ENCODE data around the gene PROSER1. TPM values are rescaled to one million over a fixed set of nuclear protein-coding genes. Genes with fewer than 3 reads are reported as not detected.
"Not testable (repeated sequence)": the region's sequence is repeated elsewhere in the genome, so short reads cannot be mapped to it uniquely, and the experiment has no call there.

PROSER1 gene
- total RNA-seq, 2 experiments from 2014 or later = 64.8 to 75.4 TPM

GRCh38 chr13:39032150-39032549, 5.7 kb downstream of the PROSER1 start:
- Mint-ChIP-seq H3K27me3 (no peaks in the 10 kb centered on the region), H3K9me3 (ENCODE audit: low read depth) (no peaks in the 10 kb centered on the region), H3K27ac (no peak overlapping the region), H3K4me3 (no peak overlapping the region), H3K36me3 (ENCODE audit: low read depth) (peaks cover 21% of the 10 kb centered on the region), H3K4me1 (peaks cover 34% of the 10 kb centered on the region)
- intact Hi-C loops (cut with DNase I, micrococcal nuclease) = loop anchor here in 1 of 2 experiments (10.0 kb wide), 1 partner anchor 1743 kb away; the partner anchor contains the start of gene MRPS31
- ATAC-seq (no peak), DNase-seq (no peak)
- ChIA-PET POLR2A (no interaction called here), CTCF (interaction anchor here (0.6 kb wide), 1 partner anchor 178 kb away, joined by 3 read pairs; no protein-coding TSS in a partner anchor)

GRCh38 chr13:39025433-39025839, 12.5 kb downstream of the PROSER1 start:
- H3K27me3 Mint-ChIP-seq = no peaks in the 10 kb centered on the region
- intact Hi-C loops (cut with DNase I, micrococcal nuclease) = no loop called here
- no peaks in the 10 kb centered on the region for H3K4me1 Mint-ChIP-seq
- no peaks in the 10 kb centered on the region for H3K9me3 Mint-ChIP-seq (ENCODE audit: low read depth)
- no peak for ATAC-seq
- ChIA-PET POLR2A (no interaction called here), CTCF (interaction anchor here (4.3 kb wide), 1 partner anchor 9 kb away, joined by 24 read pairs; no protein-coding TSS in a partner anchor)
- no peak overlapping the region for H3K4me3 Mint-ChIP-seq
- H3K27ac Mint-ChIP-seq = no peak overlapping the region
- peaks cover 48% of the 10 kb centered on the region for H3K36me3 Mint-ChIP-seq (ENCODE audit: low read depth)
- no peak for DNase-seq

- POLR2A ChIA-PET = no interaction called here
- CTCF ChIA-PET = no interaction called here
- intact Hi-C loops (cut with DNase I, micrococcal nuclease) = no loop called here
These were observed 14.1 kb downstream of the PROSER1 start for GRCh38 chr13:39023761-39024160.

GRCh38 chr13:39023316-39023715, 14.6 kb downstream of the PROSER1 start:
- ChIA-PET POLR2A (no interaction called here), CTCF (interaction anchor here (0.5 kb wide), 1 partner anchor 13 kb away, joined by 4 read pairs; no protein-coding TSS in a partner anchor)
- no peaks in the 10 kb centered on the region for H3K27me3 Mint-ChIP-seq
- no peak for DNase-seq
- H3K27ac Mint-ChIP-seq = no peak overlapping the region
- no peaks in the 10 kb centered on the region for H3K9me3 Mint-ChIP-seq (ENCODE audit: low read depth)
- H3K36me3 Mint-ChIP-seq (ENCODE audit: low read depth) = peaks cover 56% of the 10 kb centered on the region
- no peak overlapping the region for H3K4me3 Mint-ChIP-seq
- no peak for ATAC-seq
- no peaks in the 10 kb centered on the region for H3K4me1 Mint-ChIP-seq
- intact Hi-C loops (cut with DNase I, micrococcal nuclease) = no loop called here

More at GRCh38 chr13:39023761-39024160, 14.1 kb downstream of the PROSER1 start:
- Mint-ChIP-seq H3K9me3 (ENCODE audit: low read depth) (no peaks in the 10 kb centered on the region), H3K4me1 (no peaks in the 10 kb centered on the region), H3K4me3 (no peak overlapping the region), H3K27me3 (no peaks in the 10 kb centered on the region), H3K36me3 (ENCODE audit: low read depth) (peaks cover 54% of the 10 kb centered on the region), H3K27ac (peak overlapping the region; percentile 6)
- ATAC-seq (no peak), DNase-seq (no peak)

- H3K27me3 Mint-ChIP-seq = no peaks in the 10 kb centered on the region
- H3K4me1 Mint-ChIP-seq = peaks cover 4% of the 10 kb centered on the region
- no peak overlapping the region for H3K4me3 Mint-ChIP-seq
- DNase-seq (no peak), ATAC-seq (no peak)
- no peaks in the 10 kb centered on the region for H3K9me3 Mint-ChIP-seq (ENCODE audit: low read depth)
- intact Hi-C loops (cut with DNase I, micrococcal nuclease) = no loop called here
- no peak overlapping the region for H3K27ac Mint-ChIP-seq
- ChIA-PET CTCF (interaction anchor here (1.0 kb wide), 1 partner anchor 31 kb away, joined by 3 read pairs; no protein-coding TSS in a partner anchor), POLR2A (no interaction called here)
- peaks cover 52% of the 10 kb centered on the region for H3K36me3 Mint-ChIP-seq (ENCODE audit: low read depth)
These were observed 16.9 kb downstream of the PROSER1 start for GRCh38 chr13:39020853-39021462.

- peaks cover 60% of the 10 kb centered on the region for H3K36me3 Mint-ChIP-seq (ENCODE audit: low read depth)
- intact Hi-C loops (cut with DNase I, micrococcal nuclease) = no loop called here
- ATAC-seq (peak; percentile 71), DNase-seq (peak; percentile 38)
- no peaks in the 10 kb centered on the region for H3K27me3 Mint-ChIP-seq
- no peak overlapping the region for H3K4me3 Mint-ChIP-seq
- H3K9me3 Mint-ChIP-seq (ENCODE audit: low read depth) = no peaks in the 10 kb centered on the region
- ChIA-PET CTCF (interaction anchor here (5.0 kb wide), 1 partner anchor 10 kb away, joined by 24 read pairs; no protein-coding TSS in a partner anchor), POLR2A (no interaction called here)
- H3K27ac Mint-ChIP-seq = no peak overlapping the region
- peaks cover 4% of the 10 kb centered on the region for H3K4me1 Mint-ChIP-seq
These were observed 21.1 kb downstream of the PROSER1 start for GRCh38 chr13:39016787-39017186.

- POLR2A ChIA-PET = no interaction called here
- intact Hi-C loops (cut with DNase I, micrococcal nuclease) = no loop called here
These were observed 21.8 kb downstream of the PROSER1 start for GRCh38 chr13:39016087-39016486.

GRCh38 chr13:39013462-39013861, 24.4 kb downstream of the PROSER1 start:
- Mint-ChIP-seq H3K4me3 (no peak overlapping the region), H3K9me3 (ENCODE audit: low read depth) (no peaks in the 10 kb centered on the region), H3K36me3 (ENCODE audit: low read depth) (peaks cover 69% of the 10 kb centered on the region), H3K27ac (no peak overlapping the region), H3K27me3 (no peaks in the 10 kb centered on the region), H3K4me1 (peaks cover 4% of the 10 kb centered on the region)
- ChIA-PET CTCF (interaction anchor here (0.7 kb wide), 1 partner anchor 598 kb away, joined by 3 read pairs; no protein-coding TSS in a partner anchor), POLR2A (no interaction called here)
- DNase-seq (no peak), ATAC-seq (no peak)
- intact Hi-C loops (cut with DNase I, micrococcal nuclease) = no loop called here

More at GRCh38 chr13:39016087-39016486, 21.8 kb downstream of the PROSER1 start:
- CTCF ChIA-PET = interaction anchor here (0.6 to 5.0 kb wide), 2 partner anchors 11 to 1943 kb away, joined by 3 to 24 read pairs; no protein-coding TSS in a partner anchor
- DNase-seq (no peak), ATAC-seq (peak; percentile 81)
- H3K36me3 Mint-ChIP-seq (ENCODE audit: low read depth) = peaks cover 62% of the 10 kb centered on the region
- H3K27me3 Mint-ChIP-seq = no peaks in the 10 kb centered on the region
- H3K4me3 Mint-ChIP-seq = no peak overlapping the region
- H3K9me3 Mint-ChIP-seq (ENCODE audit: low read depth) = no peaks in the 10 kb centered on the region
- H3K27ac Mint-ChIP-seq = no peak overlapping the region
- peaks cover 4% of the 10 kb centered on the region for H3K4me1 Mint-ChIP-seq

GRCh38 chr13:39012608-39013007, 25.3 kb downstream of the PROSER1 start:
- POLR2A ChIA-PET = no interaction called here

GRCh38 chr13:39006371-39007111, 31.3 kb downstream of the PROSER1 start:
- H3K27me3 Mint-ChIP-seq; DNase-seq; H3K27ac Mint-ChIP-seq; H3K4me3 Mint-ChIP-seq; POLR2A ChIA-PET; H3K4me1 Mint-ChIP-seq; H3K9me3 Mint-ChIP-seq (ENCODE audit: low read depth); intact Hi-C loops (cut with DNase I, micrococcal nuclease); ATAC-seq; CTCF ChIA-PET: not testable (repeated sequence)
- peaks cover 33% of the 10 kb centered on the region for H3K36me3 Mint-ChIP-seq (ENCODE audit: low read depth)

More at GRCh38 chr13:39012608-39013007, 25.3 kb downstream of the PROSER1 start:
- no peak overlapping the region for H3K4me3 Mint-ChIP-seq
- CTCF ChIA-PET = interaction anchor here (0.7 kb wide), 1 partner anchor 599 kb away, joined by 3 read pairs; no protein-coding TSS in a partner anchor
- H3K27me3 Mint-ChIP-seq = no peaks in the 10 kb centered on the region
- H3K9me3 Mint-ChIP-seq (ENCODE audit: low read depth) = no peaks in the 10 kb centered on the region
- DNase-seq = no peak
- ATAC-seq = no peak
- H3K4me1 Mint-ChIP-seq = peaks cover 4% of the 10 kb centered on the region
- H3K36me3 Mint-ChIP-seq (ENCODE audit: low read depth) = peaks cover 71% of the 10 kb centered on the region
- intact Hi-C loops (cut with DNase I, micrococcal nuclease) = no loop called here
- H3K27ac Mint-ChIP-seq = no peak overlapping the region

GRCh38 chr13:38998739-38999138, 39.1 kb downstream of the PROSER1 start:
- ATAC-seq = no peak
- no peaks in the 10 kb centered on the region for H3K36me3 Mint-ChIP-seq (ENCODE audit: low read depth)
- H3K4me3 Mint-ChIP-seq = no peak overlapping the region
- POLR2A ChIA-PET = no interaction called here
- no peaks in the 10 kb centered on the region for H3K27me3 Mint-ChIP-seq
- no peak overlapping the region for H3K27ac Mint-ChIP-seq
- H3K4me1 Mint-ChIP-seq = peaks cover 3% of the 10 kb centered on the region
- CTCF ChIA-PET = no interaction called here
- intact Hi-C loops (cut with DNase I, micrococcal nuclease) = no loop called here
- H3K9me3 Mint-ChIP-seq (ENCODE audit: low read depth) = no peaks in the 10 kb centered on the region
- DNase-seq = no peak

- Mint-ChIP-seq H3K9me3 (ENCODE audit: low read depth) (no peaks in the 10 kb centered on the region), H3K36me3 (ENCODE audit: low read depth) (no peaks in the 10 kb centered on the region), H3K4me1 (peaks cover 4% of the 10 kb centered on the region), H3K4me3 (no peak overlapping the region), H3K27ac (no peak overlapping the region), H3K27me3 (no peaks in the 10 kb centered on the region)
- ChIA-PET POLR2A (no interaction called here), CTCF (no interaction called here)
- DNase-seq = no peak
- intact Hi-C loops (cut with DNase I, micrococcal nuclease) = no loop called here
- ATAC-seq = no peak
These were observed 44.5 kb downstream of the PROSER1 start for GRCh38 chr13:38993381-38993780.
